Astrocyte (in vitro differentiated cells and primary cell): ENCODE measurements around the gene FRYL. TPM values are rescaled to one million over a fixed set of nuclear protein-coding genes. Genes with fewer than 3 reads are reported as not detected.
A peak's percentile ranks its signal among the peaks of the same experiment; 100 is the strongest.

Experiments used
- DNase-seq: peaks from one replicate; pipeline ENCODE4 v3.0.0-alpha.2; 2010; ENCODE audit warnings: low read depth
- FAIRE-seq: peaks from 2 replicates; lab custom pipeline; 2011; peaks lifted over from hg19 to GRCh38; lab: Jason Lieb, UNC
- H2AFZ ChIP-seq: 2 replicates; pipeline ENCODE4 v1.6.0; 2012; ENCODE audit warnings: low read depth, low read length, inconsistent platforms
- H3K27ac ChIP-seq: 2 replicates; pipeline ENCODE4 v1.5.1; 2011; ENCODE audit warnings: low read depth, low read length, inconsistent platforms
- H3K27me3 ChIP-seq: 2 replicates; pipeline ENCODE4 v1.6.0; 2011; ENCODE audit warnings: low read length, inconsistent platforms; ENCODE audit not compliant: insufficient read depth
- H3K36me3 ChIP-seq: 2 replicates; pipeline ENCODE4 v1.5.1; 2011; ENCODE audit warnings: low read length, inconsistent platforms; ENCODE audit not compliant: insufficient read depth
- H3K4me1 ChIP-seq: 2 replicates; pipeline ENCODE4 v1.5.1; 2011; ENCODE audit warnings: low read length, inconsistent platforms; ENCODE audit not compliant: insufficient read depth
- H3K4me2 ChIP-seq: 2 replicates; pipeline ENCODE4 v1.6.0; 2012; ENCODE audit warnings: low read length, inconsistent platforms
- H3K4me3 ChIP-seq: 2 replicates; pipeline ENCODE4 v1.5.1; 2011; ENCODE audit warnings: low read depth, mild to moderate bottlenecking, low read length, inconsistent platforms; ENCODE audit not compliant: insufficient read depth
- H3K79me2 ChIP-seq: 2 replicates; pipeline ENCODE4 v1.6.0; 2012; ENCODE audit warnings: mild to moderate bottlenecking, low read length, inconsistent platforms; ENCODE audit not compliant: insufficient read depth
- H3K9ac ChIP-seq: 2 replicates; pipeline ENCODE4 v1.6.0; 2012; ENCODE audit warnings: mild to moderate bottlenecking, low read length, inconsistent platforms
- H3K9me3 ChIP-seq: 2 replicates; pipeline ENCODE4 v1.5.1; 2012; ENCODE audit warnings: low read depth, mild to moderate bottlenecking, low read length, inconsistent platforms; ENCODE audit not compliant: insufficient read depth
- H4K20me1 ChIP-seq: 2 replicates; pipeline ENCODE4 v1.6.0; 2012; ENCODE audit warnings: low read length, inconsistent platforms; ENCODE audit not compliant: insufficient read depth
- H3K27ac Mint-ChIP-seq: one replicate; pipeline ENCODE4 v1.8.0; 2021; ENCODE audit warnings: mild to moderate bottlenecking, mixed read lengths; ENCODE audit not compliant: unreplicated experiment
- H3K27me3 Mint-ChIP-seq: one replicate; pipeline ENCODE4 v1.8.0; 2021; ENCODE audit warnings: low read depth, mixed read lengths; ENCODE audit not compliant: unreplicated experiment
- H3K36me3 Mint-ChIP-seq: one replicate; pipeline ENCODE4 v1.8.0; 2021; ENCODE audit warnings: low read depth, mixed read lengths; ENCODE audit not compliant: unreplicated experiment
- H3K4me1 Mint-ChIP-seq: one replicate; pipeline ENCODE4 v1.8.0; 2021; ENCODE audit warnings: low read depth, mixed read lengths; ENCODE audit not compliant: unreplicated experiment
- H3K4me3 Mint-ChIP-seq: one replicate; pipeline ENCODE4 v1.8.0; 2021; ENCODE audit warnings: mild to moderate bottlenecking, moderate library complexity, mixed read lengths; ENCODE audit not compliant: unreplicated experiment
- H3K9me3 Mint-ChIP-seq: one replicate; pipeline ENCODE4 v1.8.0; 2021; ENCODE audit warnings: mild to moderate bottlenecking, mixed read lengths; ENCODE audit not compliant: unreplicated experiment
- CTCF ChIP-seq: IDR thresholded peaks from 2 replicates; pipeline ENCODE4 v1.5.1; 2011; ENCODE audit warnings: low read depth, mild to moderate bottlenecking, inconsistent platforms, low read length, moderate library complexity; ENCODE audit not compliant: insufficient read depth
- EZH2 ChIP-seq: IDR thresholded peaks from 2 replicates; pipeline ENCODE4 v1.6.1; 2012; ENCODE audit warnings: mild to moderate bottlenecking, low read length, inconsistent platforms; ENCODE audit not compliant: insufficient read depth
- total RNA-seq: library from RNA; stranded (reverse); gene quantifications from 2 replicates; pipeline ENCODE4 v1.2.1, GENCODE V29; 2021

FRYL gene
- total RNA-seq, 1 donor from 2014 or later: 70.0 TPM

GRCh38 chr4:48570646-48571220, 209.3 kb downstream of the FRYL start:
- Histone ChIP-seq H2AFZ (no peak overlapping the region), H3K4me1 (peaks cover 10% of the 10 kb centered on the region), H3K4me2 (peak overlapping the region; percentile 74), H3K79me2 (no peaks in the 10 kb centered on the region), H3K9me3 (no peaks in the 10 kb centered on the region), H3K27me3 (no peaks in the 10 kb centered on the region), H3K9ac (peak overlapping the region; percentile 69), H3K4me3 (peak overlapping the region; percentile 31), H4K20me1 (no peaks in the 10 kb centered on the region), H3K27ac (peak overlapping the region; percentile 89), H3K36me3 (peaks cover 9% of the 10 kb centered on the region)
- Mint-ChIP-seq H3K27ac (peak overlapping the region; percentile 83), H3K4me1 (peaks cover 21% of the 10 kb centered on the region), H3K36me3 (peaks cover 4% of the 10 kb centered on the region), H3K27me3 (no peaks in the 10 kb centered on the region), H3K9me3 (no peaks in the 10 kb centered on the region), H3K4me3 (no peak overlapping the region)
- DNase-seq: peak; percentile 80
- TF ChIP-seq CTCF: no peak
- no peak for TF ChIP-seq EZH2
- peak; percentile 45 for FAIRE-seq

GRCh38 chr4:48566034-48566384, 214.1 kb downstream of the FRYL start:
- Mint-ChIP-seq H3K27ac (no peak overlapping the region), H3K4me1 (peaks cover 11% of the 10 kb centered on the region), H3K4me3 (no peak overlapping the region), H3K27me3 (no peaks in the 10 kb centered on the region), H3K9me3 (no peaks in the 10 kb centered on the region), H3K36me3 (no peaks in the 10 kb centered on the region)
- Histone ChIP-seq H2AFZ (no peak overlapping the region), H3K4me1 (peaks cover 10% of the 10 kb centered on the region), H4K20me1 (no peaks in the 10 kb centered on the region), H3K79me2 (no peaks in the 10 kb centered on the region), H3K4me3 (no peak overlapping the region), H3K9ac (no peak overlapping the region), H3K27me3 (no peaks in the 10 kb centered on the region), H3K27ac (no peak overlapping the region), H3K36me3 (peaks cover 8% of the 10 kb centered on the region), H3K9me3 (no peaks in the 10 kb centered on the region), H3K4me2 (no peak overlapping the region)
- DNase-seq (no peak), FAIRE-seq (no peak)
- TF ChIP-seq CTCF: no peak
- no peak for TF ChIP-seq EZH2

GRCh38 chr4:48565362-48566033, 214.6 kb downstream of the FRYL start:
- H3K27me3 ChIP-seq: no peaks in the 10 kb centered on the region
- H3K36me3 ChIP-seq: peaks cover 8% of the 10 kb centered on the region
- DNase-seq: no peak

More at GRCh38 chr4:48565362-48566033, 214.6 kb downstream of the FRYL start:
- H3K4me3 Mint-ChIP-seq: no peak overlapping the region
- no peak overlapping the region for H3K4me3 ChIP-seq
- H3K9me3 ChIP-seq: no peaks in the 10 kb centered on the region
- no peak for TF ChIP-seq EZH2
- no peak for TF ChIP-seq CTCF
- H4K20me1 ChIP-seq: no peaks in the 10 kb centered on the region
- no peak for FAIRE-seq
- no peak overlapping the region for H3K9ac ChIP-seq
- no peaks in the 10 kb centered on the region for H3K9me3 Mint-ChIP-seq
- H3K79me2 ChIP-seq: no peaks in the 10 kb centered on the region
- H3K4me2 ChIP-seq: no peak overlapping the region
- peaks cover 5% of the 10 kb centered on the region for H3K4me1 ChIP-seq
- no peaks in the 10 kb centered on the region for H3K27me3 Mint-ChIP-seq
- H3K27ac Mint-ChIP-seq: no peak overlapping the region
- H3K27ac ChIP-seq: no peak overlapping the region
- no peaks in the 10 kb centered on the region for H3K36me3 Mint-ChIP-seq
- H3K4me1 Mint-ChIP-seq: peaks cover 6% of the 10 kb centered on the region
- no peak overlapping the region for H2AFZ ChIP-seq
